ENCODE results near the gene HSD17B14.
"Not testable (repeated sequence)": the region's sequence is repeated elsewhere in the genome, so short reads cannot be mapped to it uniquely, and the experiment has no call there.

Gene HSD17B14

GRCh38 chr19:48836089-48837017, at the start of gene HSD17B14:
Gene HSD17B14, minus strand, starts transcription at chr19:48836491. Its CDS starts 80 bp downstream, at chr19:48836411.
- no peak for DNase-seq (ENCODE audit: low read depth)

DNA sequence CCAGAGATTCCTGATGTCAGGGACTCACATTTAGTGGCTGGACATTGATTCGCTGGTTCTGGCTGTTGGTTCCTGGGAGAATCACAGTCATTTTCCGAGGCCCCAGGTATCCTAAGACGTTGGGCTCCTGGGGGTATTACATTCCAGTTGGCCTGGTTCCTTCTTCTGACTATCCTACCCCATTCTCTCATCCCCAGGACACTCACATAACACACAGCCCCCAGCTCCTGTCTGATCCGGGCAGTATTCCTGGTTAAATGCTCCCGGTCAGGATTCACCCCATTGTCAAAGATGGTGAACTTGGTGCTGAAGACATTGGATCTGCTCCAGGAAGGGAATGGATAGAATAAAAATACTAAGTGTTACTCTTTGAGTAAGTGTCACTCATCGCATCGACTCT, 47.4 kb upstream of the HSD17B14 start:
- DNase-seq (ENCODE audit: low read depth), result no peak

DNA sequence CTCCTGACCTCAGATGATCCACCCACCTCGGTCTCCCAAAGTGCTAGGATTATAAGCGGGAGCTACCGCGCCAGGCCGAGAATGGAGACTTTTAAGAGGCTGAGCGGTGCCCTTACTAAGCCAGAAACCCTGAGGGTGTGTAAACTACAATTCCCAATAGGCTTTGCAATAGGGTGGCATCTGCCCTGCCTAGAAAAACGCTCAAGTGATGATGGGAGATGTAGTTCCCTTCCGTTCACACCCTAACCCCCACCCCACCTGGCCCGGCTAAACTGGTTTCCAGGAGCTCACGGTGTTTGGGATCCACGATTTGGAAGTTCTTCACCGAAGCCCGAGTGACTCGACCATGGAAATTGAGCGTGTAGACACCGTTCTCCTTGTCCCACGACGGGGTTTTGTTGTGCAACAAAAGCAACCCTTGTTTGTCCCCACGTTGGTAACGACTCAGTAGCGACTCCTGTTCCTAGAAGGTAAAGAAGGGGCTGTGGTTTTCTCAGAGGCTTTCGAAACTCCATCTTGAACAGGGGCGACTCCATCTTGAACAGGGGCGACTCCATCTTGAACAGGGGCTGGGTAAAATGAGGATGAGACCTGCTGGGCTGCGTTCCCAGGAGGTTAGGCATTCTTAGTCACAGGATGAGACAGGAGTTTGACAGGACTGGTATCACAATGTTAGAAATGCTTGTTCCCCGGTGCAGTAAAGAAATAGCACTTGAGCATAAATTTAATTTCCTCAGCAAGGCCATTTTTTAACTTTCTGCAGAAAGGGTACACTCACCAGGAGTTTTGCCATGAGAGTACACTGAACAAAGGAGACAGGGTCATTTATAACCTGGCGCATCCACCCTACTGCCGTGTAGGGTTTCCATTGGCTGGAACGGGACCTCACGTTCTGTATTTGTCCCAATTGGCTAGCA, 45.7 kb upstream of the HSD17B14 start:
- no peak for DNase-seq (ENCODE audit: low read depth)

- not testable (repeated sequence) for DNase-seq (ENCODE audit: low read depth)
Observed at GRCh38 chr19:48879696-48880095, 43.4 kb upstream of the HSD17B14 start.

DNA sequence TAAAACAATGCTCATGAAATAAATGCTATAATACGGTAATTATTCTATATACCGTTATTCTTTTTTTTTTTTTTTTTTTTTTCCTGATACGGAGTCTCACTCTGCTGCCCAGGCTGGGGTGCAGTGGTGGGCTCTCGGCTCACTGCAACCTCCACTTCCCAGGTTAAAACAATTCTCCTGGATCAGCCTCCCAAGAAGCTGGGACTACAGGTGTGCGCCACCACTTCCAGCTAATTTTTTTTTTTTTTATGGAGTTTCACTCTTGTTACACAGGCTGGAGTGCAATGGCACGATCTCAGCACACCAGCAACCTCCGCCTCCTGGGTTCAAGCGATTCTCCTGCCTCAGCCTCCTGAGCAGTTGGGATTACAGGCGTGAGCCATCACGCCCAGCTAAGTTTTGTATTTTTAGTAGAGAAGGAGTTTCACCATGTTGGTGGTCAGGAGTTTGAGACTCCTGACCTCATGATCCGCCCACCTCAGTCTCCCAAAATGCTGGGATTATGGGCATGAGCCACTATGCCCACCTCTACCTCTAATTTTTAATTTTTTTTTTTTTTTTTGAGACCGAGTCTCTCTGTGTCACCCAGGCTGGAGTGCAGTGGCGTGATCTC, 42.8 kb upstream of the HSD17B14 start:
- no peak for DNase-seq (ENCODE audit: low read depth)

GRCh38 chr19:48878196-48879024, 42.1 kb upstream of the HSD17B14 start:
- DNase-seq (ENCODE audit: low read depth), result peak; percentile 96

DNA sequence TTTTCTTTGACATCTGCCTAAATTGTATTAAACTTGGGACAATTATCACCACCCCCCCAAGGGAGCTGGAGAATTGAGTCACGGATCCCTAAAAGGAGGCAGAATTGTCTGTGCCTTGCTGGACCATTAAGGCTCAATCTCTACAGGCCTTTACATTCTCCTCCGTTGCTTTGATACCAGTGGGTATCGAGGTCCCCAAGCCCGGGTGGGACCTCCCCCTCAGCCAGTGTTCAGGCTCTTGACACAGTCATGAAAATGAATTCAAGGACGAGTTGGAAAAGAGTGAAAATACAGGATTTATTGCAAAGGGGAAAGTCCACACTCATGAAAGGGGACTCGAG, 41.5 kb upstream of the HSD17B14 start:
- DNase-seq (ENCODE audit: low read depth), result no peak

- not testable (repeated sequence) for DNase-seq (ENCODE audit: low read depth)
Observed at GRCh38 chr19:48876043-48876981, 40.0 kb upstream of the HSD17B14 start.

DNA sequence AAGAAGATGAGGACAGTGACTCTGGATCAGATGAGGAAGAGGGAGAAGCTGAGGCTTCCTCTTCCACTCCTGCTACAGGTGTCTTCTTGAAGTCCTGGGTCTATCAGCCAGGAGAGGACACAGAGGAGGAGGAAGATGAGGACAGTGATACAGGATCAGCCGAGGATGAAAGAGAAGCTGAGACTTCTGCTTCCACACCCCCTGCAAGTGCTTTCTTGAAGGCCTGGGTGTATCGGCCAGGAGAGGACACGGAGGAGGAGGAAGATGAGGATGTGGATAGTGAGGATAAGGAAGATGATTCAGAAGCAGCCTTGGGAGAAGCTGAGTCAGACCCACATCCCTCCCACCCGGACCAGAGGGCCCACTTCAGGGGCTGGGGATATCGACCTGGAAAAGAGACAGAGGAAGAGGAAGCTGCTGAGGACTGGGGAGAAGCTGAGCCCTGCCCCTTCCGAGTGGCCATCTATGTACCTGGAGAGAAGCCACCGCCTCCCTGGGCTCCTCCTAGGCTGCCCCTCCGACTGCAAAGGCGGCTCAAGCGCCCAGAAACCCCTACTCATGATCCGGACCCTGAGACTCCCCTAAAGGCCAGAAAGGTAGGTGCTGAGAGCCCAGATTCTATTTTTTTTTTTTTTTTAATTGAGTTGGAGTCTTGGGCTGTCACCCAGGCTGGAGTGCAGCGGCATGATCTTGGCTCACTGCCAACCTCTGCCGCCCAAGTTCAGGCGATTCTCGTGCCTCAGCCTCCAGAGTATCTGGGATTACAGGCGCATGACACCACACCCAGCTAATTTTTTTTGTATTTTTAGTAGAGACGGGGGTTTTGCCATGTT, 38.2 kb upstream of the HSD17B14 start:
- DNase-seq (ENCODE audit: low read depth), result no peak

GRCh38 chr19:48873476-48874302, 37.4 kb upstream of the HSD17B14 start:
- peak; percentile 96 for DNase-seq (ENCODE audit: low read depth)

DNA sequence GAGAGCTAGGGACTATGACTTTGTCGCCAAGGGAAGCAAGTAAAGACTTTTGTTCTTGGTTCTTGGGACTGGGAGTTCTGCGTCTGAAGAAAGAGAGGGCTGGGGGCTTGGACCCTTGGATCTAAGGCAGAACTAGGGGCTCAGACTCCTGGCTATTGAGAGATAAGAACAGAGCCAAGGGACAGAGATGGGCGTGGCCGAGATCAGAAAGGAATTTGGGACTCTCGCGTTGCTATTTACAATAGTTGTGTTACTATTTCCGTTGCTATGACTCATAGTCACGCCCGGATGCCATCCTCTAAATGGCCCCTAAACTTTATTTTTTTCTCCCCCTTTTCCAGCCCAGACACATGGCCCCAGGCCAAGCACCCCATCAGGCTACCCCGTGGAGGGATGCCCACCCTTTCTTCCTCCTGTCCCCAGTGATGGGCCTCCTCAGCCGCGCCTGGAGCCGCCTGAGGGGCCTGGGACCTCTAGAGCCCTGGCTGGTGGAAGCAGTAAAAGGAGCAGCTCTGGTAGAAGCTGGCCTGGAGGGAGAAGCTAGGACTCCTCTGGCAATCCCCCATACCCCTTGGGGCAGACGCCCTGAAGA, 36.7 kb upstream of the HSD17B14 start:
- DNase-seq (ENCODE audit: low read depth), result no peak

DNA sequence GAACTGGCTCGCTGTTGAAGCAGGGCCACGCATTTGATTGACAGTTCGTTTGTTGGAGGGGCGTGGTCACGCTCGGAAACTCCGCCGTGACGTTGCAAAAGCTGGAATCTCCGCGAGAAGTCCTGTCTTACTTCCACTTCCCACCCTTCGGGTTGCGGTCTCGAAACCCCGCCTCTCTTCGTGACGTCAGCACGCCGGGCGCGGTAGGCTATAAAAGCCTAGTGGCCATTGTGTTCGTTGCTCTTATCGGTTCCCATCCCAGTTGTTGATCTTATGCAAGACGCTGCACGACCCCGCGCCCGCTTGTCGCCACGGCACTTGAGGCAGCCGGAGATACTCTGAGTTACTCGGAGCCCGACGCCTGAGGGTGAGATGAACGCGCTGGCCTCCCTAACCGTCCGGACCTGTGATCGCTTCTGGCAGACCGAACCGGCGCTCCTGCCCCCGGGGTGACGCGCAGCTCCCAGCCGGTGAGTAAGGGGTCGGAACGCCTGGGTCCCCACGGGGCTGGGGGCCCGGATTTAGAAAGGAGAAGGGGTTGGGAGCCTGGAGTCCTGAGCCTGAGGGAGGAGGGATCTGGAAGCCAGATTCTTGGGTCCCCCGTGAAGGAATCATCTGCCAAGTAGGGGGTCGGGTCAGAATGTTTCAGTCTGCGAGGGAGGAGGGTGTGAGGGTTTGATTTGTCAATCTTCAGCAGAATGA, 36.0 kb upstream of the HSD17B14 start, which contains the start of gene PPP1R15A:
TSS of gene PPP1R15A (plus strand) at position 240 of the 702 bp plus-strand sequence. CDS start 813 bp downstream, outside the sequence.
- DNase-seq (ENCODE audit: low read depth), result peak; percentile 99

DNA sequence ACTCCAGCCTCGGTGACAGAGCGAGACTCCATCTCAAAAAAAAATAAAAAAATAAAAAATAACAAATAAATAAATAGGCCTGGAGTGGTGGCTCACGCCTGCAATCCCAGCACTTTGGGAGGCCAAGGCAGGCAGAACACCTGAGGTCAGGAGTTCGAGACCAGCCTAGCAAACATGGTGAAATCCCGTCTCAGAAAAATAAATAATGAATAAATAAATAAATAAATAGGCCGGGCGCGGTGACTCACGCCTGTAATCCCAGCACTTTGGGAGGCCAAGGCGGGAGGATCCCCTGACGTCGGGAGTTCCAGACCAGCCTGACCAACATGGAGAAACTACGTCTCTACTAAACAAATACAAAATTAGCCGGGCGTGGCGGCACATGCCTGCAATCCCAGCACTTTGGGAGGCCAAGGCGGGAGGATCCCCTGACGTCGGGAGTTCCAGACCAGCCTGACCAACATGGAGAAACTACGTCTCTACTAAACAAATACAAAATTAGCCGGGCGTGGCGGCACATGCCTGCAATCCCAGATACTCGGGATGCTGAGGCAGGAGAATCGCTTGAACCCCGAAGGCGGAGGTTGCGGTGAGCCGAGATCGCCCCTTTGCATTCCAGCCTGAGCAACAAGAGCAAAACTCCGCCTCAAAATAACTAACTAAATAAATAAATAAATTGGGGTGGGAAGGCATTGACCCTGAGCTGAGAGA, 35.3 kb upstream of the HSD17B14 start:
- DNase-seq (ENCODE audit: low read depth), result not testable (repeated sequence)

- DNase-seq (ENCODE audit: low read depth), result no peak
Observed at GRCh38 chr19:48870048-48870447, 33.8 kb upstream of the HSD17B14 start.

DNA sequence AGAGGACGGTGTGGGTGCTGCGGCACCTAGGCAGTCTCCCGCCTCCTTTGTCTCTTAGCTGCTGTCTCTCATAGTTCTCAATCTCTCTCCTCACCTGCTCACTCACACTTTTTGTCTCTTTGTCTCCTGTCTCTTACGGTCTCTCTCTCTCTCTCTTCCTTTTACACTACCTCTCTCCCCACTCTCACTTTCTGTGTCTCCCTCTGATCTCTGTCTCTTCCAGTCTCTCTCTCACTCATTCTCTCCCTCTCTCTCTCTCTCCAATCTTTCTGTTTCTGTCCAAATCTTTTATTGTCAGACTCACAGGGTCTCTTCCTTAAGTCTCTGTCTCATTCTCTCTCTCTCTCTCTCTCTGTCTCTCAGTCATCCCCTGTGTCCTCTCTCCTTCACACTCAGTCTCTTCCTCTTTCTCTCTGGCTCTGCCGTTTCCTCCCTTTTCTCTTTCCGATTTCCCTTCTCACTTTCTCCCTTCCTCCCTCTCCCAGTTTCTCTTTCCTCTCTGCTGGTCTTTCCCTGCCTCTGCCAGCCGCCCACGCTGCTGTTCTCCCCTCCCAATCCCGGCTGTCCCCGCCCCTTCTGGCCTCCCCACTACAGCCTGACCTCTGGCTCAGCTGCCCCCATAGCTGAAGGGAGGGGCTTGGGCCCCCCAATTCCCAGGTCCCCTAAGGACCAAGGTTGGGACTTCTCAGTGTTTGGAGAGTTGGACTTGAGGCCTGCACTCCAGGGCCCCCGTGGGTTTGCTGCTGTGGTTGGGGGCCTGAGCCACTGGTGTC, 32.0 kb upstream of the HSD17B14 start, which contains the start of gene PLEKHA4:
TSS of gene PLEKHA4 (minus strand) at position 504 of the 773 bp plus-strand sequence. CDS start 997 bp downstream, outside the sequence.
- DNase-seq (ENCODE audit: low read depth), result no peak

DNA sequence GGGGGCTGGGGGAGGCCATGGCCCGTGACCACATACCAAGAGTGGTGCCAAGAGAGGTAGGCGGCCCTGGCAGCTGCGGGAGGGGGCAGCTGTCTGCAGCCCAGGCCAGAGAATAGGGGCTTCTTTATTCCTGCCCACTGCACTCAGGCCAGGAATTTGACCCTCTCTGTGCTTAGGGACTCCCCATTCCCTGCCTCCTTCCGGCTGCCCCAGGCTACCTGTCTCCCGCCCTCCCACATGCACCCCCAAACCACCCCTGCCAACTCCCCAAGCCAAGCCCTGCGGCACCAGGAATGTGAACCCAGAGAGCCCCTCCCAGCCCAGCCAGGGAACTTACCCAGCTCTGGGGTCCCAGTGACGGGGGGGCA, 31.4 kb upstream of the HSD17B14 start:
- DNase-seq (ENCODE audit: low read depth), result no peak
